Muscle of leg (tissue), 11 donors: ENCODE data around the gene CXCL3. TPM values are rescaled to one million over a fixed set of nuclear protein-coding genes. Genes with fewer than 3 reads are reported as not detected.
A peak's percentile ranks its signal among the peaks of the same experiment; 100 is the strongest.

Experiments used
- DNase-seq: peaks from one replicate; pipeline ENCODE4 v3.0.0; 2013
- H3K27ac ChIP-seq: one replicate; pipeline ENCODE4 v1.5.1; 2013; ENCODE audit warnings: mild to moderate bottlenecking, low read length, control low read depth
- H3K27me3 ChIP-seq: one replicate; pipeline ENCODE4 v1.6.1; 2013; ENCODE audit warnings: low read length; ENCODE audit not compliant: control insufficient read depth, insufficient read depth
- H3K36me3 ChIP-seq: one replicate; pipeline ENCODE4 v1.6.1; 2013; ENCODE audit warnings: low read length; ENCODE audit not compliant: control insufficient read depth, insufficient read depth
- H3K4me1 ChIP-seq: one replicate; pipeline ENCODE4 v1.6.1; 2013; ENCODE audit warnings: low read length; ENCODE audit not compliant: control insufficient read depth, insufficient read depth
- H3K4me3 ChIP-seq: one replicate; pipeline ENCODE4 v1.5.1; 2013; ENCODE audit warnings: low read length, control low read depth
- H3K9me3 ChIP-seq: replicated peaks from 2 replicates; pipeline ENCODE4 v1.6.1; 2013; ENCODE audit warnings: low read depth, low read length; ENCODE audit not compliant: control insufficient read depth
- WGBS: methylation state at CpG from one replicate; pipeline ENCODE4 v1.1.5; 2013; ENCODE audit warnings: missing lambda C conversion rate; ENCODE audit not compliant: insufficient coverage; 5-methylcytosine and 5-hydroxymethylcytosine counted together
- polyA plus RNA-seq, 8 donors: library from polyadenylated mRNA; unstranded; fragments of 120-200 nt; gene quantifications; one replicate each; pipeline versions ENCODE4 v1.2.1 to v1.2.3, GENCODE V29; 2013; ENCODE audit warnings: inconsistent platforms in 1 of 8, low replicate concordance in 1 of 8; ENCODE audit not compliant: insufficient read length in 8 of 8, insufficient read depth in 1 of 8
- total RNA-seq: library from RNA; stranded (reverse); fragments of 120-200 nt; gene quantifications from one replicate; pipeline ENCODE4 v1.2.4, GENCODE V29; 2013

CXCL3 gene
- total and polyA plus RNA-seq, 9 donors, result 0.17 to 0.84 (median 0.19) TPM; not detected in 2

- DNase-seq, result no peak
- Histone ChIP-seq H3K36me3 (no peaks in the 10 kb centered on the region), H3K4me1 (peaks cover 5% of the 10 kb centered on the region), H3K4me3 (peak overlapping the region; percentile 68), H3K27me3 (peaks cover 3% of the 10 kb centered on the region), H3K9me3 (no peaks in the 10 kb centered on the region), H3K27ac (no peak overlapping the region)
- WGBS, result 0% methylated on average over 1 of the region's 4 CpGs
Observed at GRCh38 chr4:74039315-74039763, 850 bp upstream of the CXCL3 start.

- Histone ChIP-seq H3K4me3 (peak overlapping the region; percentile 68), H3K9me3 (no peaks in the 10 kb centered on the region), H3K27ac (no peak overlapping the region), H3K36me3 (no peaks in the 10 kb centered on the region), H3K4me1 (peaks cover 5% of the 10 kb centered on the region), H3K27me3 (peaks cover 3% of the 10 kb centered on the region)
- no peak for DNase-seq
- 2% methylated on average over 16 of the region's 17 CpGs for WGBS
Observed at GRCh38 chr4:74038086-74038424, 434 bp downstream of the CXCL3 start.

DNA sequence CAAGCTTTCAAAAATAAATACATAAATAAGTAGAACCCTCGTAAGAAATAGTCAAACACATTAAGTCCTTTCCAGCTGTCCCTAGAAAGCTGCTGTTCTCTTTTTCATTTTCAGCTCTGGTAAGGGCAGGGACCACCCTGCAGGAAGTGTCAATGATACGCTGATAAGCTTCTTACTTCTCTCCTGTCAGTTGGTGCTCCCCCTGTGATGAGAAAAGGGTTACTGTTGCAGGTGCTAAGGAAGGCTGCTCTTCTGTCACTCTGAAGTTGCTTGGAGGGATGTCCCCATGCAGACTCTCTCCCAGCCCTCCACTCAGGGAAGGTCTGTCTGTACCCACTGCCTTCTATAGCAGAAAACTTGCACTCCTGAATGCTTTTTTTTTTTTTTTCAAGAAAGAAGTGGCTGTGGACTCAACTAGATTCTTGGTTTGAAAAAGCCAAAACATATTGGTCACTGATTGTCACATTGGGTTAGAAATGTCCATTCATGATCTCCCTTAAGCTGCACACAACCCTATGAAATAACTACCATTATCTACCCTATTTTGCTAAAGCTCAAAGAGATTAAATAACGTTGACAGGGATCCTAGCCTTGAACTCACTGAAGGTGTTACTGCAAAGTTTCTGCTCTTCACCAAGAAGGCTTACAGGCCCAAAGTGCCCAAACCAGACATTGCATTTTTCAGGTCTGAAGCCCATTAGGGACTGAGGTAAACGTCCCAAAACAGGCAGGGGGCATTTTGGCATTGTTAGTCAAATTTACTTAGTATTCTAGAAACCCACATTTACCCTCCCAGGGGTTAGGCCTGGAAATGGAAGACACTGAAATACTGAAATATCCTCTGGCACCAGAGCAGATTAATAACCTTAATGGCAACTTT, 1.2 kb downstream of the CXCL3 start:
- no peak overlapping the region for H3K27ac ChIP-seq
- H3K4me1 ChIP-seq, result peaks cover 5% of the 10 kb centered on the region
- no peaks in the 10 kb centered on the region for H3K9me3 ChIP-seq
- WGBS, result no CpG with 5 or more reads among the region's 4 CpGs
- H3K4me3 ChIP-seq, result no peak overlapping the region
- H3K36me3 ChIP-seq, result no peaks in the 10 kb centered on the region
- no peak for DNase-seq
- peaks cover 3% of the 10 kb centered on the region for H3K27me3 ChIP-seq

DNA sequence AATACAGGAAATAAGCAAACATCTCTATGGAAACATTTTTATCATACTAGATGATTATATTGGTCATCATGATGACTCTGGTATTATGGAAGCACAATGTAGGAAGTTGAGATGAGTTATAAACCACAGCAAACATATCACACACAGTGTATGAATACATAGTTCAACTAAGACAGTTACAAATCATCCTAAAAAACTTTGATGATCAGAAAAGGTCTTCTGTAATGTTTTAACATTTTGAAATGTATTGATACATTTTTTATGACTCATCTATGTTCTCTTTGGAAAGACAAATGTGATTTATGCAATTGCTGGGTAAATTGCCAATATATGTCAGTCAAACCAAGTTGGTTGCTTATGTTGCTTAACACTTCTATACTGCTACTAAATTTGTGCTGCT, 4.8 kb downstream of the CXCL3 start:
- no peak for DNase-seq
- Histone ChIP-seq H3K27ac (no peak overlapping the region), H3K9me3 (no peaks in the 10 kb centered on the region)

GRCh38 chr4:74032064-74032463, 6.4 kb downstream of the CXCL3 start:
- peak; percentile 52 for DNase-seq
- peaks cover 3% of the 10 kb centered on the region for H3K4me1 ChIP-seq

More for the DNA sequence above, 4.8 kb downstream of the CXCL3 start:
- Histone ChIP-seq H3K36me3 (no peaks in the 10 kb centered on the region), H3K27me3 (peaks cover 3% of the 10 kb centered on the region), H3K4me1 (peaks cover 6% of the 10 kb centered on the region), H3K4me3 (no peak overlapping the region)

DNA sequence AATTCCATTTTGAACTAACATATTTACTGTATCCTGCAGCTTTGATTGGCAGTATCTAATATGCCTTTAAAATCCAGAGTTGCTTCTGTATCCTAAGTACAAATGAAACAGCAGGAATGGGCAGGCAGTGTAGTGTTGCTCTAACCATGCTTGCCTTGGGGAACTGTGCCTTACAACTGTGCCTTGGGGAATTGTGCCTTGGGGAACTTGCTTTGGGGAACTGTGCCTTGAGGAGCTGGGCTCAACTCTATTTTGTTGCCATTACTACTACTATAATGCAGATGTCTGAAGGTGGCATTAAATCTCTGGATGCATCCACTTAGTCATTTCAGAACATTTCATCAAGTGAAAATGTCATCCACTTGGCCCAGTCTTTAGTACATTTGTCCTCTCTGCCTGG, 6.9 kb downstream of the CXCL3 start:
- H3K9me3 ChIP-seq, result no peaks in the 10 kb centered on the region
- H3K27ac ChIP-seq, result no peak overlapping the region
- no peaks in the 10 kb centered on the region for H3K36me3 ChIP-seq
- H3K4me3 ChIP-seq, result no peak overlapping the region
- no peaks in the 10 kb centered on the region for H3K27me3 ChIP-seq
- no peak for DNase-seq
- H3K4me1 ChIP-seq, result peaks cover 3% of the 10 kb centered on the region

More at GRCh38 chr4:74032064-74032463, 6.4 kb downstream of the CXCL3 start:
- Histone ChIP-seq H3K4me3 (no peak overlapping the region), H3K36me3 (no peaks in the 10 kb centered on the region), H3K9me3 (no peaks in the 10 kb centered on the region), H3K27me3 (no peaks in the 10 kb centered on the region), H3K27ac (no peak overlapping the region)

DNA sequence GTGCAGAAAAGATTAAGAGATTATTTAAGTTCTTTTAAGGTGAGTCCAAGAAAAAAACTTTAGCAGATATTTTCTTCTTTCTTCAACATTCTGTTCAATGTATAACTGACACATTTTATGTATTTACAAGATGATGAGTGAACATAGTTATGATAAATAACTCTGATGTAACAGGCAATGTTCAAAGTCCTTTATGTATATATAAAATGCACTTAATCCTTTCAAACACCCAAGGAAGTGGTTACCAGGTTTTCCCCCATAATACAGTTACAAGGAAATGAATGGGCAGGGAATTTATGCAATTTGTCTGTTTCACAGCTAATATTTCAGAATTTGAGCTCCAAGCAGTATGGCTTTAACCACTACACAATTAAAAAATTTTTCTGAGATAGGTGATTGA, 8.2 kb downstream of the CXCL3 start:
- H3K4me1 ChIP-seq, result peaks cover 3% of the 10 kb centered on the region
- H3K27ac ChIP-seq, result no peak overlapping the region
- DNase-seq, result no peak

DNA sequence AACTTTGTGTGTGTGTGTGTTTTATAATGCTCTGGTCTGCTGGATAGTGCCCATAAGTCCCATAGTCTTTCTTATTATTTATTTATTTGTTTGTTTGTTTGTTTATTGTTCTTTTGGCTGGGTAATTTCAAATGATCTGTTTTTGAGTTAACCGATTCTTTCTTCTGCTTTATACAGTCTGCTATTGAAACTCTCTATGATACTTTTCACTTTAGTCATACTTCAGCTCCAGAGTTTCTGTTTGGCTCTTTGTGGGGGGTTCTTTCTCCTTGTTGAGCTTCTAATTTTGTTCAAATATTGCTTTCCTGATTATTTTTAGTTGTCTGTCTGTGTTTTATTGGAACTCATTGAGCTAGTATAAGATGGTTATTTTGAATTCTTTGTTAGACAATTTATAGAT, 10.0 kb downstream of the CXCL3 start:
- H3K27ac ChIP-seq, result no peak overlapping the region
- peaks cover 3% of the 10 kb centered on the region for H3K4me1 ChIP-seq
- no CpG with 5 or more reads among the region's 1 CpG for WGBS
- H3K9me3 ChIP-seq, result no peaks in the 10 kb centered on the region
- H3K4me3 ChIP-seq, result no peak overlapping the region
- no peak for DNase-seq
- H3K36me3 ChIP-seq, result no peaks in the 10 kb centered on the region
- no peaks in the 10 kb centered on the region for H3K27me3 ChIP-seq

More for the DNA sequence above, 8.2 kb downstream of the CXCL3 start:
- no peak overlapping the region for H3K4me3 ChIP-seq
- H3K27me3 ChIP-seq, result no peaks in the 10 kb centered on the region
- no peaks in the 10 kb centered on the region for H3K36me3 ChIP-seq
- no peaks in the 10 kb centered on the region for H3K9me3 ChIP-seq

DNA sequence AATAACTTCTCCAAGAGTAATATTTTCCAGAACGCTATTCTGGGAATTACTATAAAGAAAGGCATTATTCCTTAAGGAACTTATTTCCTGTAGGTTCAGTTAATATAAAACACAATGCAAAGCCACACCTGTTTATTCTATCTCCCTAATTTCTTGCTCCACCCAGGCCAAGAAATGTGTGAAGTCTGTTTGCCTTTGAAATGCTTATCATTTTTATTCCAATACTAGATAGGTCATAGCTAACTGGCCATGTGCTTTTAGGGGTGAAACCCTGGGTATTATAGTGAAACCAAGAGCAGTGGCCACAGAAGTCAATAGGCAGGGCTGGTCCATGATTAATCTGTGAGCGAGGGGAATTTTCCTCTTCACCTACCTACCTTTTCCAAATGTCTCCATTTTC, 14.8 kb downstream of the CXCL3 start:
- Histone ChIP-seq H3K27me3 (no peaks in the 10 kb centered on the region), H3K36me3 (no peaks in the 10 kb centered on the region), H3K4me3 (no peak overlapping the region), H3K4me1 (no peaks in the 10 kb centered on the region), H3K9me3 (no peaks in the 10 kb centered on the region), H3K27ac (no peak overlapping the region)
- DNase-seq, result no peak
- WGBS, result no CpG with 5 or more reads among the region's 2 CpGs

GRCh38 chr4:74021601-74022000, 16.9 kb downstream of the CXCL3 start:
- no CpG with 5 or more reads among the region's 2 CpGs for WGBS
- Histone ChIP-seq H3K36me3 (no peaks in the 10 kb centered on the region), H3K4me3 (no peak overlapping the region), H3K27me3 (no peaks in the 10 kb centered on the region), H3K9me3 (no peaks in the 10 kb centered on the region), H3K27ac (no peak overlapping the region), H3K4me1 (no peaks in the 10 kb centered on the region)
- DNase-seq, result no peak

- H3K27me3 ChIP-seq, result no peaks in the 10 kb centered on the region
- no peaks in the 10 kb centered on the region for H3K36me3 ChIP-seq
- no peak overlapping the region for H3K4me3 ChIP-seq
- no peak overlapping the region for H3K27ac ChIP-seq
- 89% methylated on average over 2 of the region's 3 CpGs for WGBS
- no peak for DNase-seq
- no peaks in the 10 kb centered on the region for H3K9me3 ChIP-seq
- no peaks in the 10 kb centered on the region for H3K4me1 ChIP-seq
Observed at GRCh38 chr4:74018771-74019170, 19.7 kb downstream of the CXCL3 start.
